UCSD-AML1 (cell line): ENCODE data around the gene ST3GAL2.
A peak's percentile ranks its signal among the peaks of the same experiment; 100 is the strongest.

Source experiments
- DNase-seq: peaks from one replicate; lab custom pipeline; 2025; ENCODE audit not compliant: unreplicated experiment; lab: John Stamatoyannopoulos, UW

ST3GAL2 gene, protein sequence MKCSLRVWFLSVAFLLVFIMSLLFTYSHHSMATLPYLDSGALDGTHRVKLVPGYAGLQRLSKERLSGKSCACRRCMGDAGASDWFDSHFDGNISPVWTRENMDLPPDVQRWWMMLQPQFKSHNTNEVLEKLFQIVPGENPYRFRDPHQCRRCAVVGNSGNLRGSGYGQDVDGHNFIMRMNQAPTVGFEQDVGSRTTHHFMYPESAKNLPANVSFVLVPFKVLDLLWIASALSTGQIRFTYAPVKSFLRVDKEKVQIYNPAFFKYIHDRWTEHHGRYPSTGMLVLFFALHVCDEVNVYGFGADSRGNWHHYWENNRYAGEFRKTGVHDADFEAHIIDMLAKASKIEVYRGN

DNA sequence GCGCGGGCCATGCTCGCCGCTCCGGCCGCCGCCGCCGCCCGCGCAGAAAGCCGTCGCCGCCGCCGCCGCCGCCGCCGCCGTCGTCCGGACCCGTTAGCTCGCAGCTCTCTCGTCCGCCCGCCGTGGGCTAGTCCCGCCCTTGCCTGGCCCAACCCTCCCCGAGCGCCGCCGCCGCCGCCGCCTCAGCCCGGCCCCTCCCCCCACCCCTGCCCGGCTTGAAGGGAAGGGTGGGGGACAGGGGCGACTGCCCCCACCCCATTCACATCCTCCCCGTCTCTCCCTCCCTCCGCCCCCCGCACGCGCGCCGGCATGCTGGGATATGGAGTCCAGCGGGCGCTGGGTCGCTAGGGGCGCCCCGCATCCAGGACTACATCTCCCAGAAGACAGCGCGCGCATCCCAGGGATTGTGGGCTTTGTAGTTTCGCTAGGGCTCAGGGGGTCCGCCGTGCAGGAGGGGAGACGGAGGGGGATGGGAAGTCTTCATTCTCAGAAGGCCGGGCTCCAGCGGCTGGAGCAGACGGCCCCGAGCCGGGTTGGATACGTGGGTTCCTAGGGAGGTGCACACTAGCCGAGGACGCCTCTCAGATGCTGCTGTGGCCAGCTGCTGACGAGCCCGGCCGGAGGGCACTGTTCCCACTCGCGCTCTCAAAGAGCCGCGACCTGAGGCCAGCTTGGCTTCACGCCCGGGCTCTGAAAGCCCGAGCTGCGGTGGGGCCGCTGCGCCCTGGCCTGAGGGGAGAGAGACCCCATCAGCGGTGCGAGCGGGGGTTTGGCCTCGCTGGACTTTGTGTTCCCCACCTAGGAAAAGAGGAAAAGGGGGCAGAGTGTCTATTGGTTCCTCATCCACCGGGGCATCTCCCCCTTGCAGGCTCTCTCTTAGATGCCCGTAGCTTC is at the start of gene ST3GAL2:
Gene ST3GAL2 (minus strand): TSS at position 132 of the 894 bp plus-strand sequence. CDS start 40,570 bp downstream, outside the sequence.
- DNase-seq = peak; percentile 95

DNA sequence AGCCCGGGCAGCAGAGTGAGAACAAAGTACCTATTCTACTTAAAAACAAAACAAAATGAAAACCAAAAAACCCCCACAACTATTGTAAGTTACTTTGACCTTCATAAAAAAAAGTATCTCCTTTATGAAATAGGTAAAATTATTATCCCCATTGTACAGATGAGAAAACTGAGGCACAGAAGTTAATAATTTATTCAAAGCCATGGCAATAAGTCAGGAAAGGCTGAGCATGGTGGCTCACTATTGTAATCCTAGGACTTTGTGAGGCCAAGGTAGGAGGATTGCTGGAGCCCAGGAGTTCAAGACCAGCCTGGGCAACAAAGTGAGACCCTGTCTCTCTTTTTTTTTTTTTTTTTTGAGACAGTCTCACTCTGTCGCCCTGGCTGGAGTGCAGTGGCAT is 46.0 kb upstream of the ST3GAL2 start:
- no peak for DNase-seq

DNA sequence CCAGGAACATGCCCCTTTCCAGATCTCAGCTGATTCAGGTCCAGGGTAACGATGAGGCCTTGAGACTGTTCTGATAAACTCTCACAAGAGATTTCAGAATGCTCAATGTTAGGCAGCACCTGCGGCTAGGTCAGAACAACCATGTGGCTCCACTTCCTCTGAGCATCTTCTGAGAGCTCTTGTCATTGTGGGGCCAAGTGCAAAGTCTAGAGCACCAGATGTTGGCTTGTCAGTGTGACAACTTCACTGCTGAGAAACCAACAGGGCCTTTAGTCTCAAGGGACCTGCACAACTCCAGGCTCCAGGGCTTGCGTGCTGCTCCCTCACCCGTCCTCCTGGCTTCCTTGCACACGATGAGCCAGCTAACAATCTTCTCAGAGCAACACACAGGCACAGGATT is 44.5 kb upstream of the ST3GAL2 start:
- DNase-seq = no peak

DNA sequence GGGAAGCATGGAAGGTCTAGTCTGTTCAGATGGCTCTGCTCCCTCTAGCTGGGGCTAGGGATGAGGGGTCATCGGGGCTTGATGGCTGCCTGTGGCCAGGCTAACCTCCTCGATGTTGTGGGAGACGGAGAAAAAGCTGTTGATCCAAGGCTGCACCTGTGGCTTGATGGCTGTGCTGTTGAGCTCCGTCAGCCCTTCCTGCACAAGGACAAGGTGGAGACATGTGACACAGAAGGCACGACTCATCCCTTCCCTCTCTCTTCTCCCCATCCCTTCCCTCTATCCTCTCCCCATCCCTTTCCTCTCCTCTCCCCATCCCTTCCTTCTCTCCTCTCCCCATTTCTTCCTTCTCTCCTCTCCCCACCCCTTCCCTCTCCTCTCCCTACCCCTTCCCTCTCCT is 43.7 kb upstream of the ST3GAL2 start:
- DNase-seq = no peak

DNA sequence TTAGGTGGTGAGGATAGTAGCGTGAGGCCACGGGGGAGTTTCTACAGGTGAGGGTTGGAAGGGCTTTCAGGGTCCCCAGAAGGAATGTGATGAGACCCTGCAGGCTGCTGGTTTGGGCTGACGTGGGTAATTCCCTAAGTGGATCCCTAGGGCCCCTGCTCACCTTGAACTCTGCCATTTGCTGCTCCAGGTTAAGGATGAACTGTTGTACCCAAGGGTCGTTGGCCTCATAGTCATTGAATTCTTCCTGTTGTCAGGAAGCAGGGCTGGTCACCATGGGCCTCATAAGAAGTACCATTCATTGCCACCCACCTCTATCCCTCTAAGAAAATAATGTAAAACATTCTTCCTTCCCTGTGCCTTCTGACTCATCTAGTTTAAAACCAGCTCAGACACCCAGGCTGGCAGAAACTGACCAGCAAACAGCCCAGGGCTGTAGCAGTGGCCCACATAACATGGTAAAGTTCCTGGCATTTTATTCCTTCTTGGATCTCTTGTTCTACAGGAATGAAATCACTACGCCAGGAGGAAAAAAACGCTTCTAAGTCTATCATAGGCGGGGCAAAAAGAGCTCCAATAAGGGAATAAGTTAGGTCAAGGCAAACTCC is 43.1 kb upstream of the ST3GAL2 start:
- no peak for DNase-seq

DNA sequence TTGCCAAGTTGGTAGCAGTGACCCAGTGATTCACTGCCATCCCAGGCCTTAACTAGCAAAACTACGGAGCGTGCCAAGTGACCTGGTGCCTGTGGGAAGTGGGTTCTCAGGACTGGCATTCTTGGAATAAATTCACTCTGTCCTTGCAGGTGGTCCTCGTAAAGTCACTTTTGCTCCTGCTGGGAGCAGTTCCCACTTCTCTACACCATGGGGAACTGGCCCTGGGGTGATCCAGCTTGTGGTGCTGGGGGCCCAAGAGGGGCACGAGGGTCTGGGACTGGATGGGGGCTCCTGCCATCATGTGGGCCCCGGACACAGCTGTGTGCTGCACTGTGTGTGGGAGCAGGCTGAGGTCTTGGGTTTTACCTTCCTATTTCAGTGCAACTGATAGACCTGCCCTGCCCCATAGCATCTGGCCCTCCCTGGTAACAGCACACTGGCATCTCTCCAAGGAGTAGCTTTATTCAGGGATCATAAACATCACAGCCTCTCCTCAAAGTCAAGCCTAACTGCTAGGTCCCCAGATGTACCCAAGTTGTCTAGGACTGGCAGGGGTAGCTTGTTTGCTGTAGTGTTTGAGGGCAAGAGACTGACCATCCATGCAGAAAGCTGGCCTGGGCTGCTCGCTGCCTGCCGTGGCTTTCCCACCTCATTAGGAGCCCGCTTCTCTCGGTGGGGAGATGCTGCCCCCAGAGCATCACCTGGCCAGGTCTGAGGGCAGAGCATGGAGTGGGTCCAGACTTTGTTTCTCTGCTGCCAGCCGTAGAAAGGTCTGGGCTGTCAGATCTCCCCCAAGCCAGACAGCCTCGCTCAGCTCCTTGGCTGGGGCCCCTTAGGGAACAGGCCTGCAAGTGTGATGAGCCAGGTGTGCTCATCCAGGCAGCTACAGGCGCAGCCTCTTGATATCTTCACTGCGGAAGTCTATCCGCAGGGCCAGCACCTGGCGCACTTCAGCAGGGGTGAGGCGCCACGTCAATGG is 41.5 kb upstream of the ST3GAL2 start:
- DNase-seq = no peak

DNA sequence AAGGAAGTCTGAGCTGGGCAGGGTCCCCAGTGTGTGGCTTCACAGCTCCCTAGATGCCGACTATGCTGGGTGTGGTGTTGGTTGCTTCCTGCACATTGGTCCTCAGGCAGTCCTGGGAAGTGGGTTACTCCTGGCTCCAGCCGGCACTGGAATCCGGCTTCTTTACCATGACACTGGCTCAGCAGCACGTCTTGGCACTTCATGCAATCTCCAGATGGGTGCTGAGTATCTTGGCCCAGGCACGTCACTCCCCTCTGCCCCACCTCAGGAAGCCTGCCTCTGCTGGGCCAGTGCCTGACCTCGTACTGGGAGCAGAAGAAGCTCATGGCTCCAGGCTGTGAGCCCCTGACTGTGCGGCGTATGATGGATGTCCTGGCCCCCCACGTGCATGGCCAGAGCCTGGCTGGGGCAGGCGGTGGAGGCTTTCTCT is 40.0 kb upstream of the ST3GAL2 start:
- DNase-seq = peak; percentile 32

DNA sequence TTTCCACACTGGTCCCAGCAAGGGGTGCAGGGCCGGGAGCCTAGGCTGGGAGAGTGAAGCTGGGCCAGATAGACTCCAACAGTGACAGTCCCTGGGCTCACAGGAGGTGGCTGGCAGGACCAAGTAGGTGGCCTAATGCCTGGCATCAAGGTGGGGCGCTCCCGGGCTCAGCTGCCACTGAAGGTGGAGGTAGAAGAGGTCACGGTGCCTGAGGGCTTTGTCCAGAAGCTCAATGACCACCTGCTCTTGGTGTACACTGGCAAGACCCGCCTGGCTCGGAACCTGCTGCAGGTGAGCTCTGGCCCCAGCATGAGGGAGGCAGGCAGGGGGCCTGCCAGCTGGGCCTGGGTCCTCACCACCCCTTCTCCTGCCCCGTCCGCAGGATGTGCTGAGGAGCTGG is 39.3 kb upstream of the ST3GAL2 start:
- no peak for DNase-seq

DNA sequence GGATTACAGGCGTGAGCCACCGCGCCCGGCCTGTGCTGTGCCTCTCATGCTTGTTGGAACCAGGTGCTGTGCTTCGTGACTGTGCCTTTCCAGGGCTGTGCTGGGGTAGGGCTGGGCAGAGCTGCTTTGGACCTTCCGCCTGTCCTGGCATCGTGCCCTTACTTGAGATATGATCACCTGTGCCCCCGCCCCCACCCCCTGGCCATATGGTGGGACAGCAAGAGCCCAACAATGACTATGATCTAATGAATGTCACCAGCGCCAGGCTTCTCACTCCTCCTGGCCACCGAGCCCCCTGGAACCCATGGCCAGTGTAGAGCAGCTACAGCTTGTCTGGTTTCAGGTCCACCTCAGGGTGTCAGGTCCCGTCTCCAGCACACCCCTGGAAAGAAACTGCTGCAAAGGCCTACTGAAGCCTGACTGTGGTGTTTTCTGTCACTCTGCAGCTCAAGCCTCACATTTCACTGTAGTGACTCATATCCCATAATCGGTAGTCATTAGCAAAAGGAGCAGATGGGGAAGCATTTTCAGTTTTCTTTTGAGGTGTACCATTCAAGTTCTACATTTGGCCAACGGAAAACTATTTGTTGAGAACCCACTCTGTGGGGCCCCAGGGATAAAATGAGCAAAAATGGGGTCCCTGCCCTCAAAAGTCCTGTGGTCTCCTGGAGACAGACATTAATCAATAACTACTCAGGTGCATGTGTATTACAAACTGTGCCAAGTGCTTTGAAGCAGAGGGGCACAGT is 37.5 kb upstream of the ST3GAL2 start:
- no peak for DNase-seq

DNA sequence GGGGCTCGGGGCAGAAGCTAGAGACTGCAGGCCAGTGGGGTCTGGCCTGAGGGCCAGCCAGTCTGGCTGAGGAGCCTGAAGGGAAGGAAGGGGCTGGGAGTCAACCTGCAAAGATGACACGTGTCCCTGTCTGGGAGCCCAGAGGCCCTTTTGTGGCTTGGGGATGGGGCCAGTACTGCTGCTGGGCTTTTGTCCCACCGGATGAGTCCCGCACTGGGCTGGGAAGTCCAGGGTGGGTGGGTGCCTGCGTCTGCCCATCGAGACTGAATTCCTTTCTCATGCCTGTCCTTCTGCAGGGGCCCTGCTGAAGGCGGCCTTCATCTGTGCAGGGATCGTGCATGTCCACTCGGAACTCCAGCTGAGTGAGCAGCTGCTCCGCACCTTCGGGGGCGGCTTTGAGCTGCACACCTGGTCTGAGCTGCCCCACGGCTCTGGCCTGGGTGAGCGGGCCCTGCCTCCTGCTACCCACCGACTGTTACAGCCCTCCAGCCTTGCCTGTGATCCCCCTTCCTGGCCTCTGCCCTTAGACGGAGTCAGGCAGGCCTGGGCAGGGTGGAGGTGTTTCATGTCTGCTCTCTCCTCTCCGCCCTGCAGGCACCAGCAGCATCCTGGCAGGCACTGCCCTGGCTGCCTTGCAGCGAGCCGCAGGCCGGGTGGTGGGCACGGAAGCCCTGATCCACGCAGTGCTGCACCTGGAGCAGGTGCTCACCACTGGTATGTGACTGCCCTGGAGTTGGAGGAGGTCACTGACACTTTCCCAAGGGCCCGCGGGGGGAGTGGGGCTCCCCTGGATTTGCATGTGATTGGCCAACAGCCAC is 36.4 kb upstream of the ST3GAL2 start:
- DNase-seq = no peak

DNA sequence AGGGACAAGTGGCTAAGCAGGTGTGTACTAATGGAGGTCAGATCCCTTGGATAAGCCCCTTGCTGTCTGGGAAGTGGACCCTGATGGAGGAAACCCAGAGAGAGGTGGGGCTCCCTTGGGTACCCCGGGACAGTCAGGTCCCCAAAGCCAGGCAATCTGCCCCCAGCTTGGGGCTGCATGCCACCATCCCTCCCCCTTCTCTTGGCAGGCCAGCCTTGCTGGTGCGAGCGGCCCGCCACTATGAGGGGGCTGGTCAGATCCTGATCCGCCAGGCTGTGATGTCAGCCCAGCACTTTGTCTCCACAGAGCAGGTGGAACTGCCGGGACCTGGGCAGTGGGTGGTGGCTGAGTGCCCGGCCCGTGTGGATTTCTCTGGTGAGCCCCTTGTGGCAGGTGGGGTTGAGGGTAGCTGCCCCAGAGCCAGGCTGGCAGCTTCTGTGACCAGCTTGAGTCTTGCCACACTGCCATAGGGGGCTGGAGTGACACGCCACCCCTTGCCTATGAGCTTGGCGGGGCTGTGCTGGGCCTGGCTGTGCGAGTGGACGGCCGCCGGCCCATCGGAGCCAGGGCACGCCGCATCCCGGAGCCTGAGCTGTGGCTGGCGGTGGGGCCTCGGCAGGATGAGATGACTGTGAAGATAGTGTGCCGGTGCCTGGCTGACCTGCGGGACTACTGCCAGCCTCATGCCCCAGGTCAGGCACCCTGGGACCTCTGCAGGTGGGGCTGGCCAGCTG is 35.6 kb upstream of the ST3GAL2 start:
- DNase-seq = no peak

DNA sequence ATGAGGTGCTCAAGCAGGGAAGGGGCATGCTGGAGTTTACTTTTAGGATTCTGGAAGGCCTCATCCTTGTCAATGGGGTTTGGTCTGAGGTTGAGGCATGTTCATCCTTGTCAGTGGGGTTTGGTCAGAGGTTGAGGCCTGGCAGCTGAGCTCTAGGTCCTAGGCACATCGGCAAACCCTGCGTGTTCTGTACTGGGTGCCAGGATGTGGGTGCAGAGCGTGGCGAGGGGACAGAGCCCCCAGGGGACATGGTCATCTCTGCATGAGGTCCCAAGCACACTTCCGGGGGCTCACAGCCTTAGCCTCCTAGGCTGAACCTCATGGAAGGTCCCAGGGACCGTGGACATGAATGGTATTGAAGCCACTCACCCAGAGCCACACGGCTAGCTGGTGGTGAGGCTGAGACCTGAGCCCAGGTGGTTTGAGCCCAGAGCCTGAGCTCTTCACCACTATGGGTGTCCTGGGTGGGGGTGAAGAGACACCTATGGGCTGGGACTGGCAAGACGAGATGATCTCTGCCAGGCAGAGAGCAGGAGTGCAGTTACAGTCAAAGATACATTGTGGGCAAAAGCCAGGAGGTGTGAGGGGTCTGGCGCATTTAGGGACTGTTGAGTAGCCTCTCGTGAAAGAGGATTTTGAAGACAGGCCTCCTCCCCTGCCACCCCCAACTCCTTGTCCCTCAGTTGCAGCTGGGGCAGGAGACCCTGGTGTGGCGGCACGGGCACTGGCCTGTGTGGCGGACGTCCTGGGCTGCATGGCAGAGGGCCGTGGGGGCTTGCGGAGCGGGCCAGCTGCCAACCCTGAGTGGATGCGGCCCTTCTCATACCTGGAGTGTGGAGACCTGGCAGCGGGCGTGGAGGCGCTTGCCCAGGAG is 34.8 kb upstream of the ST3GAL2 start:
- no peak for DNase-seq

DNA sequence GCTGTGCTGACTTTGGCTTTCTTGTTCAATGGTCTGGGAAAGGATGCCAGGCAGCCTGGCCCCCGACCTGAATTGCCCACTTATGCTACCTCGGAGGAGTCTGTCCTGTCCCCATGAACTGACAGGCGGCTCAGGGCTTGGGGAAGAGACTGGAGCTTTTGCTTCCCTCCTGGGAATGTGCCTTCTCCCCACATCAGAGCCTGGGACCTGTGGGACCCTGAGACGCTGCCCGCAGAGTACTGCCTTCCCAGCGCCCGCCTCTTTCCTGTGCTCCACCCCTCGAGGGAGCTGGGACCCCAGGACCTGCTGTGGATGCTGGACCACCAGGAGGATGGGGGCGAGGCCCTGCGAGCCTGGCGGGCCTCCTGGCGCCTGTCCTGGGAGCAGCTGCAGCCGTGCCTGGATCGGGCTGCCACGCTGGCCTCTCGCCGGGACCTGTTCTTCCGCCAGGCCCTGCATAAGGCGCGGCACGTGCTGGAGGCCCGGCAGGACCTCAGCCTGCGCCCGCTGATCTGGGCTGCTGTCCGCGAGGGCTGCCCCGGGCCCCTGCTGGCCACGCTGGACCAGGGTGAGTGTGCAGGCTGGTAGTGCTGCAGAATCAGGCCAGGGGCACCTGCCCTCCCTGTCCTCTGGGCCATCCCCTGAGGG is 34.0 kb upstream of the ST3GAL2 start:
- no peak for DNase-seq

DNA sequence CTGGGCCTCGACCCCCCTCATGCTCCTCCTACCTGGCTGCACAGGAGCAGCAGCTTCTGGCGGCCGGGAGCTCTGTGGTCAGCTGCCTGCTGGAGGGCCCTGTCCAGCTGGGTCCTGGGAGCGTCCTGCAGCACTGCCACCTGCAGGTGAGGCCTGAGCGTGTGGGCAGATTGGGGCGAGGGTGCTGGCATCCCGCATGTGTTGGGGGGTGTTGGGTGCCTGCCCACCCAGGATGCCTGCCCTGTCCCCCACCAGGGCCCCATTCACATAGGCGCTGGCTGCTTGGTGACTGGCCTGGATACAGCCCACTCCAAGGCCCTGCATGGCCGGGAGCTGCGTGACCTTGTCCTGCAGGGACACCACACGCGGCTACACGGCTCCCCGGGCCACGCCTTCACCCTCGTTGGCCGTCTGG is 32.0 kb upstream of the ST3GAL2 start:
- DNase-seq = peak; percentile 22

DNA sequence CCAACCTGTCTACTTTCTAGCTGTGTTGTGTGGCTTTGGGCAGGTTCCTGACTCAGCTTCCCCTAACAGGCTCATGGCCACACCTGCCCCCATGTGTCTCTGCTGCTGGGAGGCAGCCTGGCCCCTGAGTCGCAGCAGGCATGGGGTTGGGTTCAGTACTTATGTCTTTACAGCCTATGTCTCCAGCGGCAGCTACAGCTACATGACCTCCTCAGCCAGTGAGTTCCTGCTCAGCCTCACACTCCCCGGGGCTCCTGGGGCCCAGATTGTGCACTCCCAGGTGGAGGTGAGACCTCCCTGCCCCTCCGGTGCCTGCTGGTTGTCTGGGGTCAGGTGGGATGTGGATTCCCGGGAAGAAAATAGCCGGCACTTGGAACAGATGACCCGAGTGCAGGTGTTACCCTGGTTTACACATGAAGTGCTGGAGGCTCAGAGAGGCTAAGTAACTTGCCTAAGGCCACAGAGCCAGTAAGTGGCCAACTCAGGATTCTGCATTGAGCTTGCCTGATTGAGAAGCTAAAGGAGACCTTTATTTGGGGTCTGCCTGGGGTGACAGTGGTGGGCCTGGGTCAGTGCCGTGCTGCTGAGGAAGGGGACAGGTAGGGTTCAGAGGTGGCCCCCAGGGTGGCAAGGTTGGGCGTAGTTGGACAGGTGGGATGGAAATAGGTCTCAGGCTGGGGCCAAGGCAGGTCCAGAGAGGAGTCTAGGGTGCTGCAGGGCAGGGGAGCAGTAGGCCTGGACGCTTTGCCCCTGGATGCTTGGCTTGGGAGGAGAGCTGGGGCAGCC is 31.4 kb upstream of the ST3GAL2 start:
- DNase-seq = no peak
